ENCODE measurements around the gene CLDN2.
"Not testable (repeated sequence)": the region's sequence is repeated elsewhere in the genome, so short reads cannot be mapped to it uniquely, and the experiment has no call there.

CLDN2 gene

DNA sequence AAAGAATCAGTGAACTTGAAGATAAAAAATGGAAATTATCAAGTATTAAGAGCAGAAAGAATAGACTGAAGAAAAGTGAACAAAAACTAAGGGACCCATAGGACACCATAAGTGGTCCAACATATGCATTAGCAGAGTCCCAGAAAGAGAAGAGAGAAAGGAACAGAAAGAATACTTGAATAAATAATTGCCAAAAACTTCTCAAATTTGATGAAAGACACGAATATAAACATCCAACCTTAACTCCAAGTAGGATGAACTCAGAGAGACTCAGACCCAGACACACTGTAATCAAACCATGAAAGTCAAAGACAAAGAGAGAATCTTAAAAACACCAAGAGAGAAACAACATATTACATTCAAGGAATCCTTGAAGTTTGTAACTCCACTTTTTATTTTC lies 44.1 kb downstream of the CLDN2 start:
- no peak for DNase-seq

DNA sequence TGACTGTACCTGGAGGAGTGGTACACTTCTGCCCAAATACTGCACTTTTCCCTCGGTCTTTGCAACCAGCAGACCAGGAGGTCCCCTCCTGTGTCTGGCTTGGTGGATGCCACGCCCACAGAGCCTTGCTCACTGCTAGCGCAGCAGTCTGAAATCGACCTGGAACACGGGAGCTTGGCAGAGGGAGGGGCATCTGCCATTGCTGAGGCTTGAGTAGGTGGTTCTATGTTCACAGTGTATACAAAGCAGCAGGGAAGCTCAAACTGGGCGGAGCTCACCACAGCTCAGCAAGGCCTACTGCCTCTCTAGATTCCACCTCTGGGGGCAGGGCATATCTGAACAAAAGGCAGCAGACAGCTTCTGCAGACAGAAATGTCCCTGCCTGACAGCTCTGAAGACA lies 46.3 kb downstream of the CLDN2 start:
- DNase-seq: not testable (repeated sequence)

DNA sequence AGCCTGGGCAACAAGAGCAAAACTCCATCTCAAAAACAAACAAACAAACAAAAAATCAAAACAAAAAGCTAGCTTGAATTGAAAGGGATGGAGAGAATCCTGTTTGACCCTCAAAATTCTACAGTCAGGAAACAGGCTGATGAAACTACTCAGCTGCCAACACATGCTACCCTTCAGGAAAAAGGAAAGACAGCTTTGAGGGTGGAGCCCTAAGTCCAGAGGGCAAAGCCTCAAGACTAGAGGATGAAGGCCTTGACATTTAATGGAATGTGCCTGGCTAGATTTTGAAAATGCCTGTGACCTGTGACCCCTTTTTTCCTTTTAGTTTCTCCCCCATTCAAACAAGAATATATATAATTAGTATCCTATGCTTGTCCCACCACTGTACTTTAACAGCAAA lies 52.7 kb downstream of the CLDN2 start:
- no peak for DNase-seq

DNA sequence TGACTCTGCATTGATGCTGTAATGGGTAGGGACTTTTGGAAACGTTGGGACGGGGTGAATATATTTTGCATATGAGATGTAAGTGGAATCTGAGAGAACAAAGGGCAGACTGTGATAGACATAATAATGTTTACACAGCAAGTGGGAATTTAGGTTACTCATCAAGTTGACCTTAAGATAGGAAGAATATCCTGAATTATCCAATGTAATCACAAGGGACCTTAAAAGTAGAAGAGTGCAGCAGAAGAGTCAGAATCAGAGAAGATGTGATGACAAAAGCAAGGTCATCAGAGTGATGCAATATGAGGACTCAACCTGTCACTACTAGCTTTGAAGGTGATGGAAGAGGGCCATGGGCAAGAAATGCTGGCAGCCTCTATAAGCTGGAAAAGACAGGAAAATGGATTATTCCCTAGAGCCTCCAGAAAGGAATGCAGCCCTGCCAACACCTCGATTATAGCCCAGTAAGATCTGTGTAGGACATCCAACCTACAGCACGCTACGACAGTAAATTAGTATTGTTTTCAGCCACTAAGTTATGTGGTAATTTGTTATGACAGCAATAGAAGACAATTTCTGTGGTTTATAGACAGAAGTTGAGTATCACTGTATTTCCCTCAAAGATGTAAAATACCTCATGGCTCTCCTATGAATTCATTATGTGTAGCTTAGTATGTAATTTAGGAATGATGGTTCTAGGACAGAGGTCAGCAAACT lies 53.4 kb downstream of the CLDN2 start:
- no peak for DNase-seq

DNA sequence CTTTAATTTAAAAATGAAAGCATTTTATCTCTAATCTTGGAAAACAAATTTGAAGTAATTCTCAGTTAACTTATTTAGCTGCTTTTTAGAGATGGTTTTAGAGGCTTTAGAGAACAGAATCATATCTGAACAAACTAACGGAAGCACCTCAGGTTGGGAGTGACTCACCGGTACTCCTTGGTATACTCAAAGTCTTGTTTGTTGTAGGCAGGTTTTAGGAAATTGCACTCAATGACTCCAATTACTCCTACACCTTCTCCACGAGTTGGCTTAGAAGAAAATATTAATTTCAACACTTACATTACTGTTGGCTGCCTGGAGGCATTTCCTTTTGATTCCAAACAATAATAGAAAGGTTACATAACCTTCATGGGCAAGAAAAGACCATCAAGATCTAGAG lies 56.2 kb downstream of the CLDN2 start:
- DNase-seq: no peak
